Activated CD8-positive, alpha-beta memory T cell treated with anti-CD3 and anti-CD28 coated beads for 36 hours (primary cell): ENCODE data around the gene SGPP1. TPM values are rescaled to one million over a fixed set of nuclear protein-coding genes. Genes with fewer than 3 reads are reported as not detected.
"Not testable (repeated sequence)": the region's sequence is repeated elsewhere in the genome, so short reads cannot be mapped to it uniquely, and the experiment has no call there.

Experiments used
- CTCF ChIA-PET: fragments of 350-600 bp; sonication (Branson Sonifier 250); formaldehyde crosslinking; loops from one replicate; lab custom pipeline; 2021; ENCODE audit warnings: antibody characterized with exemption; lab: Charles Lee
- POLR2A ChIA-PET: fragments of 350-600 bp; sonication (Branson Sonifier 250); formaldehyde crosslinking; loops from one replicate; lab custom pipeline; 2021; ENCODE audit warnings: antibody characterized with exemption; lab: Charles Lee
- total RNA-seq, 2 experiments: library from RNA; stranded (reverse); gene quantifications; one replicate each; pipeline ENCODE4 v1.2.3, GENCODE V29; 2021

SGPP1 gene
- total RNA-seq, 2 experiments from 2014 or later, result 12.8 to 13.6 TPM

GRCh38 chr14:63735720-63736119 lies 7.9 kb upstream of the SGPP1 start:
- ChIA-PET CTCF (no interaction called here), POLR2A (no interaction called here)

- CTCF ChIA-PET, result no interaction called here
- POLR2A ChIA-PET, result no interaction called here
These were observed 2.8 kb upstream of the SGPP1 start for GRCh38 chr14:63730659-63731058.

- ChIA-PET CTCF (interaction anchor here (1.7 kb wide), 1 partner anchor 42 kb away, joined by 4 read pairs; no protein-coding TSS in a partner anchor), POLR2A (interaction anchor here (0.9 kb wide), 1 partner anchor 86 kb away, joined by 7 read pairs; no protein-coding TSS in a partner anchor)
These were observed 582 bp downstream of the SGPP1 start for GRCh38 chr14:63727231-63727735.

- CTCF ChIA-PET, result no interaction called here
- POLR2A ChIA-PET, result interaction anchor here (0.7 kb wide), 1 partner anchor 10 kb away, joined by 4 read pairs; no protein-coding TSS in a partner anchor
These were observed 1.4 kb downstream of the SGPP1 start for GRCh38 chr14:63726499-63726898.

DNA sequence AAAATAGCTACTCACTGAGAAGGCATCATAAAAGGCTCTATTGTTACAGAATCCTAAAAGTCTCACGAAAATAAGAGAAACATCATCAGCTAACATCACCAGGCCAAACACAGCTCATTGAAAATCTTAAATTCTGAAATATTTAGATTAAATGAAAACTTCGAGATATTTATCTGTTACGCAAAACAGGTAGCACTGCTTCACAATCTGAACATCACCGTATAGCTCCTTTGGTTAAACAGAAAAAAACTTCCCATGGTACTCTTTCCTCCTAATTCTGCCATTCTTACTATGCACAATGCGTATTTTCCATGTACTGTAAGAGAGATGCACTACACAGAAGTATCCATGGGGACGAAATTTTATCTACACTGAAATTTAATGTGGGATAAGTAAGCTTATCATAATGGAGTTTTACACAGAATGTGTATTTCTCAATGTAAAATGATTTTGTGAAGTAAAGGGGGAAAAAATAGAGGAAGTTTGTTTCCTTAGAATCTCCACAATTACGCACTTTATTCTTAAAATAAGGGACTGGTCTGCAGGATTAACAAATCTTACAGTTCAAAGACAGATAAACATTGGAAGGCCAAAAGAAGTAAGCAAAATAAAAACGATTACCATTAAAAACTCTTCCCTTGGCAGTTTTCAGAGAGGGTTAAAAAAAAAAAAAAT lies 1.9 kb downstream of the SGPP1 start:
- ChIA-PET CTCF (no interaction called here), POLR2A (interaction anchor here (0.6 to 0.7 kb wide), 2 partner anchors 9 to 27 kb away, joined by 3 to 4 read pairs; no protein-coding TSS in a partner anchor)

DNA sequence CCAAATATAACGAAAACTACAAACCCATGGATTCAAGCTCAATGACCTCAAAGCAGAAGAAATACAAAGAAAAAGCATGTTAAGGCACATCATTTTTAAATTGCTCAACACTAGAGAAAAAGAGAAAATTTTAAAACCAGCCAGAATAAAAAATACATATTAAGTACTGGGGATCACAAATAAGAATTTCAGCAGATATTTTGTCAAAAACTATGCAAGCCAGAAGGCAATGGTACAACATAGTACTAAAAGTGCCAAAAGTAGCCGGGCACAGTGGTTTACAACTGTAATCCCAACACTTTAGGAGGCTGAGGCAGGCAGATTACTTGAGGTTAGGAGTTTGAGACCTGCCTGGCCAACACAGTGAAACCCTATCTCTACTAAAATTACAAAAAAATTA lies 10.2 kb downstream of the SGPP1 start:
- ChIA-PET POLR2A (no interaction called here), CTCF (no interaction called here)

DNA sequence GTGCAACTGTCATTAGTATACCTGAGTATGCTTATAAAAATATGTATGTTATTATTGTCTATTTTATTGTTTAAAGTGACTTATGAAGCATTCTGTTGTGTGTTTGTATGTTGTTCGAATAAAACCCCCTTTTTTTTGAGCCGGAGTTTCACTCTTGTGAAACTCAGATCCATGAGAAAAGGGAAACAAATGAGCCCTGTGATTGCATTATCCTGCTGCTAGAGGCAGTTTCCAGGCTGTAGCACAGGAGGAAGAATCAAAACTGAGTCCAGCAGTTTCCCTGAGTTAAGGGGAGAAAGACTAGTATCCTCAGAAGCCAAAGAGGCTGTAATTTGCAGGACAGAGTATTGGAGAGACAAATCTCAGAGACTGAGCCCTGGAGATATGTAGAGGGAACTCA lies 12.5 kb downstream of the SGPP1 start:
- ChIA-PET CTCF (no interaction called here), POLR2A (no interaction called here)

- CTCF ChIA-PET, result no interaction called here
These were observed 14.1 kb downstream of the SGPP1 start for GRCh38 chr14:63713764-63714163.

DNA sequence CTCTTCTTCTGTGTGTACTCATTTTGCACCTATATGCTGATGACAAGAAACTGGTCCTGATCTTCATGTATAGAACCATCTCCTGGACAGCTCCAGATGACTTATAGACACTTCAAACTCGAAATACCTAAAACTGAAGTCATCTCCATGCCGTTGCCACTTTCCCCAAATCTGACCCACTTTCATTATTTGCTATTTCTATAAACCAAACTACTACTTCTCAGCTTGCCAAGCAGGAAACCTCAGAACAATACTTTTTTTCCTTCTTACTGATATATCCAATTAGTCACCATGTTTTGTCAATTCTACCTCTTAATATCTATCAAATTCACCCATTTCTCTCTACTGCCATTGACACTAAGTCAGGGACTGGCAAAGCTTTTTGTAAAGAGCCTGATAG lies 14.8 kb downstream of the SGPP1 start:
- ChIA-PET POLR2A (interaction anchor here (0.6 kb wide), 1 partner anchor 265 kb away, joined by 16 read pairs; no protein-coding TSS in a partner anchor), CTCF (no interaction called here)

More at GRCh38 chr14:63713764-63714163, 14.1 kb downstream of the SGPP1 start:
- POLR2A ChIA-PET, result interaction anchor here (0.6 kb wide), 1 partner anchor 265 kb away, joined by 16 read pairs; no protein-coding TSS in a partner anchor

DNA sequence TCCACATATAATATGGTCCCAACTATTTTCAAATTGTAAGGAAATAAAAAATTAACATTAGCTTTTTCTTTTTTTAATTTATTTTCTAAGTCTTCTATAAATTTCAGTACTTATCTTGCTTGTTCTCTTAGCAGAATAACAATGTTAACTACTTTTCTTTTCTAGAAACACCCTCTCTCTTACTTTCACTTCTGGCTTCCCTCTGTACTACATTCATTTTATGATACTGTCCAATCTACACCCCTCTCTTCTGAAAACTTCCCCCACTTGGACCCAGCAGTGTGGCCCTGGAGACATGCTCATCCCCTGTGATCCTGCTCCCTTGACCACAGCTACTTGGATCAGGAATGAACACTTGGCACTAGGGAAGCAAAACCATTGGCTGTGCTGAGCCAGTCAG lies 15.7 kb downstream of the SGPP1 start:
- CTCF ChIA-PET, result interaction anchor here (0.6 to 1.3 kb wide), 4 partner anchors 34 to 340 kb away, joined by 3 to 4 read pairs (median 3); no protein-coding TSS in a partner anchor
- POLR2A ChIA-PET, result no interaction called here

GRCh38 chr14:63710497-63710896 lies 17.4 kb downstream of the SGPP1 start:
- ChIA-PET POLR2A (no interaction called here), CTCF (no interaction called here)

DNA sequence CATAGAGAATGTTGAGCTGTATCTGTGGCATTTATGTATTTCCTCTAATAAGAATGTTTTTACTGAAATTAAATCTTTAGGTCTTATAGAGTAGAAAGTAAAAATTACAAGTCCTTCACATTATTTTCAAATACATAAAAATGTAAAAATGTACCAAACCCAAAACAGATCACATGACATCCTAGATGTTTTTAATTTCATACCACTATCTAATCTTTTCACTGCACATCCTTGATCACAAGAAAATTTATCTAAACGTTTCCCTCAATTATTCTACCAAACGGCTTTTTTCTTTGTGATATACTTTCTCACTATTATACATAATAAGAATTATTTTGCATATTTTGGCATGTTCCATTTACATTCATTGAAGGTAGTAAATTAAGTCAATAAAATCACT lies 18.3 kb downstream of the SGPP1 start:
- POLR2A ChIA-PET, result no interaction called here
- CTCF ChIA-PET, result no interaction called here

- CTCF ChIA-PET, result no interaction called here
- POLR2A ChIA-PET, result no interaction called here
These were observed 20.6 kb downstream of the SGPP1 start for GRCh38 chr14:63707216-63707615.

GRCh38 chr14:63705561-63706070 lies 22.2 kb downstream of the SGPP1 start:
- ChIA-PET CTCF (no interaction called here), POLR2A (no interaction called here)

DNA sequence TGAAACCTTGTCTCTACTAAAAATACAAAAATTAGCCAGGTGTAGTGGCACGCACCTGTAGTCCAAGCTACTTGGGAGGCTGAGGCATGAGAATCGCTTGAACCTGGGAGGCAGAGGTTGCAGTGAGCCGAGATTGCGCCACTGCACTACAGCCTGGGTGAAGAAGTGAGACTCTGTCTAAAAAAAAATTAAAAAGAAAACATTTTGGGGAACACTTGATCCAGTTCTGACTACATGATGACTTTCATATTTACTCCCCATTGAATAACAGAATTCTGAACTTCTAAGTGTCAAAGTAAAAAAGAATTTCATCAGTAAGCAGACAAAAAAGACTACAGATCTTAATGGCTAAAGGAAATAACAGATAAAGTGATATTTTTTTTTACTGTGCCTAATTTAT lies 25.3 kb downstream of the SGPP1 start:
- CTCF ChIA-PET, POLR2A ChIA-PET: not testable (repeated sequence)

DNA sequence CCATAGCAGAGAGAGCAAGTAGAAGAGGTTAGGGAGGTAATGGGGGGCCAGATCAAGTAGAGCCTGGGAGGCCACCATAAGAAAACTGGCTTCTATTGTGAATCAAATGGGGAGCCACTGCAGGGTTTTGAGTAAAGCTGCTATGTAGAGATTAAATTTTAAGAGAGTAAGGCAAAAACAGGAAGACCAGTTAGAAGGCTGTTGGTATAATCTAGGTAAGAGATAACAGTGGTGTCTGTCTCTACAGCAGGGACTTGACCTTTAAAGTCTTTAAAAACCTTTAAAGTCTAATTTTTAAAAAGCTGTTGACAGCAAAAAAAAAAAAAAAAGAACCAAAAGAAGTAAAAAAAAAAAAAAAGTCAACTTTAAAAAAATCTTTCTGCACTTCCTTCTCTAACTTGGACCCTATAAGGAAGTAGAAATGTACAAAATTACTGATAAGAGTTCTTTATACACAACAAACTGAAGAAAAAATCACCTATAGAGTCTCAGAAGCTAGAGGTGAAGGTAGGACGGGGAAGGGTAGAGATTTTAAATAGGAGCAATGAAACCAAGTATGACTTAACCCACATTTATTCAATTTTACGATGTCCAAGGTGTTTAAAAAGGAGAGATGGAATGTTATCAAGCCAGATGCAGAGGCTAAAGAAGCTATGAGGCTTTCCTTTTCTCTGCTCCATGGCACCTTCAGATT lies 26.1 kb downstream of the SGPP1 start:
- ChIA-PET POLR2A (no interaction called here), CTCF (interaction anchor here (0.6 to 1.0 kb wide), 2 partner anchors 19 to 96 kb away, joined by 3 read pairs; no protein-coding TSS in a partner anchor)

GRCh38 chr14:63692310-63693020 lies 35.4 kb downstream of the SGPP1 start:
- ChIA-PET CTCF (no interaction called here), POLR2A (interaction anchor here (0.7 kb wide), 1 partner anchor 90 kb away, joined by 3 read pairs; no protein-coding TSS in a partner anchor)

GRCh38 chr14:63689132-63689531 lies 38.7 kb downstream of the SGPP1 start:
- CTCF ChIA-PET, result no interaction called here
- POLR2A ChIA-PET, result no interaction called here

GRCh38 chr14:63686926-63687325 lies 40.9 kb downstream of the SGPP1 start:
- POLR2A ChIA-PET, result no interaction called here
- CTCF ChIA-PET, result interaction anchor here (0.6 kb wide), 1 partner anchor 84 kb away, joined by 3 read pairs; no protein-coding TSS in a partner anchor
